ENCODE results near the gene ASF1B. TPM values are rescaled to one million over a fixed set of nuclear protein-coding genes. Genes with fewer than 3 reads are reported as not detected.

The ASF1B gene
- total and polyA plus RNA-seq, 12 donors = 0.17 to 5.6 (median 0.63) TPM

DNA sequence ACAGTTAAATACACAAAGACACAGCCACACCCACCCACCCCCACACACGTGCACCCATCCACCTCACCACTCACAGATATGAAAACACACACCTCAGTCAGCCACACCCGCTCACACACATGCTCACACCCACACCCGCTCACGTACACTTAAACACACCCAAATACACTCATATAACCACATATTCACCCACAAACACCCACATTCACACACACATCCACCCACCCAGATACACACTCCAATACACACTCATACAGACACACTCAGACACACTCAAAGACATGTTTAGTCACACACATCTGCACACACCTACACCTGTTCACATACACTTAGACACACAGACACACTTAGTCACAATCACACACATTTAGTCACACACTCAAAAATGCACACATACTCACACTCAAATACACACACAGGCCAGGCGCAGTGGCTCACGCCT lies 39.0 kb upstream of the ASF1B start:
- no peaks in the 10 kb centered on the region for H3K9me3 ChIP-seq
- no peak overlapping the region for H3K4me3 ChIP-seq
- 96 to 97% methylated on average over 6 of the region's 6 CpGs for WGBS, 2 donors
- TF ChIP-seq, protein P1, sequence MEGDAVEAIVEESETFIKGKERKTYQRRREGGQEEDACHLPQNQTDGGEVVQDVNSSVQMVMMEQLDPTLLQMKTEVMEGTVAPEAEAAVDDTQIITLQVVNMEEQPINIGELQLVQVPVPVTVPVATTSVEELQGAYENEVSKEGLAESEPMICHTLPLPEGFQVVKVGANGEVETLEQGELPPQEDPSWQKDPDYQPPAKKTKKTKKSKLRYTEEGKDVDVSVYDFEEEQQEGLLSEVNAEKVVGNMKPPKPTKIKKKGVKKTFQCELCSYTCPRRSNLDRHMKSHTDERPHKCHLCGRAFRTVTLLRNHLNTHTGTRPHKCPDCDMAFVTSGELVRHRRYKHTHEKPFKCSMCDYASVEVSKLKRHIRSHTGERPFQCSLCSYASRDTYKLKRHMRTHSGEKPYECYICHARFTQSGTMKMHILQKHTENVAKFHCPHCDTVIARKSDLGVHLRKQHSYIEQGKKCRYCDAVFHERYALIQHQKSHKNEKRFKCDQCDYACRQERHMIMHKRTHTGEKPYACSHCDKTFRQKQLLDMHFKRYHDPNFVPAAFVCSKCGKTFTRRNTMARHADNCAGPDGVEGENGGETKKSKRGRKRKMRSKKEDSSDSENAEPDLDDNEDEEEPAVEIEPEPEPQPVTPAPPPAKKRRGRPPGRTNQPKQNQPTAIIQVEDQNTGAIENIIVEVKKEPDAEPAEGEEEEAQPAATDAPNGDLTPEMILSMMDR (IDR thresholded peaks at IDR 0.05) = no peak
- peaks cover 0 to 6% (median 0%) of the 10 kb centered on the region in 9 donors for H3K4me1 ChIP-seq
- H3K27ac ChIP-seq = no peak overlapping the region
- intact Hi-C loops (cut with DNase I) = no loop called here
- ATAC-seq (no peak), DNase-seq (no peak)
- H3K36me3 ChIP-seq = peaks cover 0 to 63% (median 8%) of the 10 kb centered on the region in 9 donors
- H3K27me3 ChIP-seq = no peaks in the 10 kb centered on the region

DNA sequence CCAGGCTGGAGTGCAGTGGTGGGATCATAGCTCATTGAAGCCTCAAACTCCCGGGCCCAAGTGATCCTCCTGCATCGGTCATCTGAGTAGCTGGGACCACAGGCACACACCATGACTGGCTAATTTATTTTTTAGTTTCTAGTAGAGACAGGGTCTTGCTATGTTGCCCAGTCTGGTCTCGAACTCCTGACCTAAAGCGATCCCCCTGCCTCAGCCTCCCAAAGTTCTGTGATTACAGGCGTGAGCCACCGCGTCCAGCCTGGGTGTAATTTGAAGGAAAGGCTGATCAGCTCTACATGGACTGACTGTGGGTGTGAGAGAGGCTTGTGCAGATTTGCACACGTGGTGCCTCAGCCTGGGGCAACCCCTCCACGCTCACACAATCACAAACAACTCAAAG lies 38.5 kb upstream of the ASF1B start:
- H3K9me3 ChIP-seq = no peaks in the 10 kb centered on the region
- H3K4me3 ChIP-seq = no peak overlapping the region
- no peak for ATAC-seq
- WGBS, 2 donors = 98 to 99% methylated on average over 9 of the region's 9 CpGs
- no peak for DNase-seq
- H3K27me3 ChIP-seq = no peaks in the 10 kb centered on the region
- peaks cover 0 to 68% (median 8%) of the 10 kb centered on the region in 9 donors for H3K36me3 ChIP-seq
- H3K4me1 ChIP-seq = peaks cover 0 to 6% (median 0%) of the 10 kb centered on the region in 9 donors
- TF ChIP-seq, protein P1 (IDR thresholded peaks at IDR 0.05) = no peak
- intact Hi-C loops (cut with DNase I) = no loop called here
- H3K27ac ChIP-seq = no peak overlapping the region

GRCh38 chr19:14168993-14169392 lies 32.6 kb upstream of the ASF1B start:
- 95 to 96% methylated on average over 12 of the region's 12 CpGs for WGBS, 2 donors
- H3K9me3 ChIP-seq = no peaks in the 10 kb centered on the region
- TF ChIP-seq, protein P1 (IDR thresholded peaks at IDR 0.05) = no peak
- H3K4me1 ChIP-seq = peaks cover 0 to 24% (median 13%) of the 10 kb centered on the region in 9 donors
- intact Hi-C loops (cut with DNase I) = no loop called here
- no peak overlapping the region for H3K27ac ChIP-seq
- no peak overlapping the region for H3K4me3 ChIP-seq
- ATAC-seq (no peak), DNase-seq (no peak)
- H3K36me3 ChIP-seq = peaks cover 0 to 51% (median 9%) of the 10 kb centered on the region in 9 donors
- H3K27me3 ChIP-seq = no peaks in the 10 kb centered on the region

- no peak overlapping the region for H3K4me3 ChIP-seq
- peaks cover 0 to 24% (median 13%) of the 10 kb centered on the region in 9 donors for H3K4me1 ChIP-seq
- peak overlapping the region in 3 of 10 donors; percentile 56 to 65 (median 57) for H3K27ac ChIP-seq
- H3K27me3 ChIP-seq = no peaks in the 10 kb centered on the region
- intact Hi-C loops (cut with DNase I) = no loop called here
- TF ChIP-seq, protein P1 (IDR thresholded peaks at IDR 0.05) = no peak
- 86 to 87% methylated on average over 19 of the region's 19 CpGs for WGBS, 2 donors
- no peaks in the 10 kb centered on the region for H3K9me3 ChIP-seq
- H3K36me3 ChIP-seq = peaks cover 0 to 45% (median 9%) of the 10 kb centered on the region in 9 donors
- ATAC-seq (no peak), DNase-seq (no peak)
These were observed 32.0 kb upstream of the ASF1B start for GRCh38 chr19:14168259-14168972.

Data from heart right ventricle (tissue), 16 donors.